HepG2 (cell line): ENCODE data around the gene SLC16A9. TPM values are rescaled to one million over a fixed set of nuclear protein-coding genes. Genes with fewer than 3 reads are reported as not detected.

Source experiments
- ATAC-seq: fragments of 200-7000 bp; cut with Tn5 transposase; 3 replicates; pipeline ENCODE4 v1.9.1; 2020; ENCODE audit warnings: mild to moderate bottlenecking, moderate library complexity
- BruUV-seq: library from RNA; stranded (reverse); fragments of 400-500 nt; replicated peaks from 2 replicates; lab custom pipeline; 2021; lab: Mats Ljungman, UMichigan
- CTCF ChIA-PET: fragments of 300-600 bp; formaldehyde crosslinking; extraction: SDS; loops from one replicate; lab custom pipeline; 2021; ENCODE audit warnings: low total read pairs, inconsistent platforms, low intra/inter-chr PET ratio; lab: Yijun Ruan, JAX
- POLR2A ChIA-PET: fragments of 350-600 bp; sonication (Branson Sonifier 250); formaldehyde crosslinking; loops from one replicate; lab custom pipeline; 2020; ENCODE audit warnings: antibody characterized with exemption, inconsistent platforms; lab: Yijun Ruan, JAX
- DNase-seq: peaks from one replicate; pipeline ENCODE4 v3.0.0-alpha.2; 2015; ENCODE audit warnings: low spot score
- FAIRE-seq: peaks from 3 replicates; lab custom pipeline; 2011; peaks lifted over from hg19 to GRCh38; lab: Jason Lieb, UNC
- H2AFZ ChIP-seq: one replicate; pipeline ENCODE4 v1.6.1; 2011; ENCODE audit warnings: low read length, inconsistent platforms
- H3K27ac ChIP-seq: fragments of 300-600 bp; 3 replicates; pipeline ENCODE4 v1.8.0; 2011; ENCODE audit warnings: mixed run types, mild to moderate bottlenecking, mixed read lengths, low read length, inconsistent platforms; ENCODE audit not compliant: insufficient read depth; ENCODE audit errors: extremely low read length
- H3K27me3 ChIP-seq, 2 experiments: fragments of 200-600 bp in 1 of 2; 2 replicates in 1 of 2; 3 replicates in 1 of 2; pipeline versions ENCODE4 v1.6.0 to v1.8.0; 2011; ENCODE audit warnings: low read length in 2 of 2, mild to moderate bottlenecking in 2 of 2, moderate library complexity in 2 of 2, inconsistent platforms in 1 of 2; ENCODE audit not compliant: insufficient read depth in 2 of 2, control insufficient read depth in 1 of 2
- H3K36me3 ChIP-seq, 2 experiments: fragments of 200-600 bp in 1 of 2; replicated peaks in 1 of 2; 2 replicates in 1 of 2; 3 replicates in 1 of 2; pipeline versions ENCODE4 v1.5.1 to v1.8.0; 2011; ENCODE audit warnings: low read length in 2 of 2, inconsistent platforms in 1 of 2; ENCODE audit not compliant: insufficient read depth in 2 of 2, control insufficient read depth in 1 of 2
- H3K4me1 ChIP-seq: 2 replicates; pipeline ENCODE4 v1.5.1; 2012; ENCODE audit warnings: low read length, inconsistent platforms; ENCODE audit not compliant: insufficient read depth
- H3K4me2 ChIP-seq: 2 replicates; pipeline ENCODE4 v1.6.0; 2011; ENCODE audit warnings: low read depth, low read length, inconsistent platforms
- H3K4me3 ChIP-seq, 3 experiments: fragments of 200-600 bp in 1 of 3; sonication (generic), shearing (Covaris generic) in 1 of 3; replicated peaks in 1 of 3; 2 replicates each; pipeline ENCODE4 v1.5.1; 2011 to 2016; ENCODE audit warnings: low read length in 3 of 3, inconsistent platforms in 2 of 3, low read depth in 2 of 3, mild to moderate bottlenecking in 2 of 3, control low read depth in 1 of 3, mixed read lengths in 1 of 3; ENCODE audit not compliant: insufficient read depth in 1 of 3
- H3K79me2 ChIP-seq: one replicate; pipeline ENCODE4 v1.6.1; 2011; ENCODE audit warnings: low read length, inconsistent platforms; ENCODE audit not compliant: insufficient read depth
- H3K9ac ChIP-seq: 2 replicates; pipeline ENCODE4 v1.6.0; 2011; ENCODE audit warnings: mild to moderate bottlenecking, low read depth, low read length, inconsistent platforms; ENCODE audit not compliant: insufficient read depth
- H3K9me3 ChIP-seq: 2 replicates; pipeline ENCODE4 v1.5.1; 2012; ENCODE audit warnings: mild to moderate bottlenecking, low read length
- H4K20me1 ChIP-seq: 2 replicates; pipeline ENCODE4 v1.6.0; 2011; ENCODE audit warnings: inconsistent platforms, mild to moderate bottlenecking, low read length, moderate library complexity; ENCODE audit not compliant: insufficient read depth
- ATAD3A ChIP-seq: sonication (generic); formaldehyde crosslinking; IDR thresholded peaks from 2 replicates; pipeline ENCODE4 v1.4.0; 2020; ENCODE audit warnings: missing genetic modification reagents
- CEBPG ChIP-seq: IDR thresholded peaks from 2 replicates; pipeline ENCODE4 v1.6.1; 2016
- MED13 ChIP-seq: sonication (generic); formaldehyde crosslinking; IDR thresholded peaks from 2 replicates; pipeline ENCODE4 v1.5.0; 2020; ENCODE audit warnings: missing genetic modification reagents
- RFX3 ChIP-seq: IDR thresholded peaks from 2 replicates; pipeline ENCODE4 v1.6.1; 2016; ENCODE audit warnings: missing biosample characterization, missing genetic modification reagents
- THAP9 ChIP-seq: sonication (generic); formaldehyde crosslinking; IDR thresholded peaks from 2 replicates; pipeline ENCODE4; 2020; ENCODE audit warnings: missing genetic modification reagents, mild to moderate bottlenecking, borderline replicate concordance
- ZNF646 ChIP-seq: sonication (generic); formaldehyde crosslinking; IDR thresholded peaks from 2 replicates; pipeline ENCODE4 v1.9.0; 2021; ENCODE audit warnings: mild to moderate bottlenecking, missing genetic modification reagents
- ZNF766 ChIP-seq: sonication (generic); formaldehyde crosslinking; IDR thresholded peaks from 2 replicates; pipeline ENCODE4 v1.5.0; 2020; ENCODE audit warnings: missing genetic modification reagents, borderline replicate concordance
- WGBS: methylation state at CpG from one replicate; pipeline ENCODE4 v1.1.6; 2017; ENCODE audit warnings: low lambda C conversion rate; 5-methylcytosine and 5-hydroxymethylcytosine counted together
- in situ Hi-C: cut with HindIII; loops from 2 replicates; pipeline ENCODE4 v1.10.0; 2017; ENCODE audit warnings: low pct_unique_long_range_greater_than_20kb; ENCODE audit not compliant: extremely low pct_ligation_motif_present
- intact Hi-C: fragments of 100-400 bp; cut with micrococcal nuclease; formaldehyde crosslinking; loops from one replicate; pipeline ENCODE4 v1.10.0; 2022; ENCODE audit not compliant: unreplicated experiment
- polyA plus RNA-seq, 8 experiments: library from polyadenylated mRNA; depleted of rRNA in 3 of 8; stranded (reverse) in 7 of 8; unstranded in 1 of 8; fragments of >200 nt; fragmentation: Illumina TruSeq in 4 of 8; extraction: Trizol in 4 of 8; gene quantifications; 2 replicates each; pipeline versions ENCODE4 v1.2.1 to v1.2.3, GENCODE V29; 2011 to 2016; ENCODE audit warnings: low read depth in 4 of 8, missing spikeins in 1 of 8, mixed read lengths in 1 of 8; ENCODE audit not compliant: insufficient read depth in 1 of 8
- total RNA-seq, 5 experiments: library from RNA; depleted of rRNA; stranded (reverse); fragments of >200 nt; fragmentation: Illumina TruSeq; extraction: Trizol; gene quantifications; 2 replicates each; pipeline ENCODE4 v1.2.3, GENCODE V29; 2016; ENCODE audit warnings: low read depth in 1 of 5
- TF ChIP-seq, protein P1 (sequence below): sonication (generic); formaldehyde crosslinking; IDR thresholded peaks from 2 replicates; pipeline ENCODE4 v1.4.0; 2020; ENCODE audit warnings: mild to moderate bottlenecking, missing genetic modification reagents, borderline replicate concordance

SLC16A9 gene
- total and polyA plus RNA-seq, 2 of the 13 experiments (the other 11 are each of a cell fraction or from before 2014, with no cell fraction given), result 0.01 to 0.09 TPM

- TF ChIP-seq, protein P1, sequence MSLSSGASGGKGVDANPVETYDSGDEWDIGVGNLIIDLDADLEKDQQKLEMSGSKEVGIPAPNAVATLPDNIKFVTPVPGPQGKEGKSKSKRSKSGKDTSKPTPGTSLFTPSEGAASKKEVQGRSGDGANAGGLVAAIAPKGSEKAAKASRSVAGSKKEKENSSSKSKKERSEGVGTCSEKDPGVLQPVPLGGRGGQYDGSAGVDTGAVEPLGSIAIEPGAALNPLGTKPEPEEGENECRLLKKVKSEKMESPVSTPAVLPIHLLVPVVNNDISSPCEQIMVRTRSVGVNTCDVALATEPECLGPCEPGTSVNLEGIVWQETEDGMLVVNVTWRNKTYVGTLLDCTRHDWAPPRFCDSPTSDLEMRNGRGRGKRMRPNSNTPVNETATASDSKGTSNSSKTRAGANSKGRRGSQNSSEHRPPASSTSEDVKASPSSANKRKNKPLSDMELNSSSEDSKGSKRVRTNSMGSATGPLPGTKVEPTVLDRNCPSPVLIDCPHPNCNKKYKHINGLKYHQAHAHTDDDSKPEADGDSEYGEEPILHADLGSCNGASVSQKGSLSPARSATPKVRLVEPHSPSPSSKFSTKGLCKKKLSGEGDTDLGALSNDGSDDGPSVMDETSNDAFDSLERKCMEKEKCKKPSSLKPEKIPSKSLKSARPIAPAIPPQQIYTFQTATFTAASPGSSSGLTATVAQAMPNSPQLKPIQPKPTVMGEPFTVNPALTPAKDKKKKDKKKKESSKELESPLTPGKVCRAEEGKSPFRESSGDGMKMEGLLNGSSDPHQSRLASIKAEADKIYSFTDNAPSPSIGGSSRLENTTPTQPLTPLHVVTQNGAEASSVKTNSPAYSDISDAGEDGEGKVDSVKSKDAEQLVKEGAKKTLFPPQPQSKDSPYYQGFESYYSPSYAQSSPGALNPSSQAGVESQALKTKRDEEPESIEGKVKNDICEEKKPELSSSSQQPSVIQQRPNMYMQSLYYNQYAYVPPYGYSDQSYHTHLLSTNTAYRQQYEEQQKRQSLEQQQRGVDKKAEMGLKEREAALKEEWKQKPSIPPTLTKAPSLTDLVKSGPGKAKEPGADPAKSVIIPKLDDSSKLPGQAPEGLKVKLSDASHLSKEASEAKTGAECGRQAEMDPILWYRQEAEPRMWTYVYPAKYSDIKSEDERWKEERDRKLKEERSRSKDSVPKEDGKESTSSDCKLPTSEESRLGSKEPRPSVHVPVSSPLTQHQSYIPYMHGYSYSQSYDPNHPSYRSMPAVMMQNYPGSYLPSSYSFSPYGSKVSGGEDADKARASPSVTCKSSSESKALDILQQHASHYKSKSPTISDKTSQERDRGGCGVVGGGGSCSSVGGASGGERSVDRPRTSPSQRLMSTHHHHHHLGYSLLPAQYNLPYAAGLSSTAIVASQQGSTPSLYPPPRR, result no peak
Measured at GRCh38 chr10:59672150-59672875, 37.3 kb downstream of the SLC16A9 start (continued).

DNA sequence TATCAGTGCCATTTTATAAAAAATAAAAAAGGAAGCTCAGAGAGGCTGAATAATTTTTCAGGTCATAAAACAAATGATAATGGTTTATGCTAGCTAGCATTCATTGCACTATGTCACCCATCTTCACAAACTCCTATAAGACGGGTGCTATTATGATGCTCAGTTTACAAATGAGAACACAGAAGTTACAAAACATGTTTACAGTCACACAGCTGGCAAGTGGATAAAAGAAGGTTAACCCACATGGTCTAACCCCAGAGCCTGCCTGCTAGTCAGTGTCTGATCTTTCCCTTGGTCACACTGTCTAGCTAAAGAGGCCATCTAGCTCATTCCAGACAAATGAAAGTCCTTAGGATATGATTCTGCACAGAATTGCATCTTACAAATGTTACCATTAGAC, 39.4 kb downstream of the SLC16A9 start:
- WGBS, result 36% methylated on average over 1 of the region's 1 CpG
- in situ Hi-C loops, result no loop called here
- TF ChIP-seq ZNF766 (CRISPR knock-in tag) (no peak), MED13 (CRISPR knock-in tag) (no peak), ATAD3A (CRISPR knock-in tag) (no peak), CEBPG (CRISPR knock-in tag) (no peak), RFX3 (CRISPR knock-in tag) (no peak), THAP9 (CRISPR knock-in tag) (no peak), ZNF646 (CRISPR knock-in tag) (no peak)

More for the DNA sequence above, 39.4 kb downstream of the SLC16A9 start:
- Histone ChIP-seq H2AFZ (no peak overlapping the region), H3K4me1 (no peaks in the 10 kb centered on the region), H3K79me2 (no peaks in the 10 kb centered on the region), H3K4me3 (no peak overlapping the region), H3K4me2 (no peak overlapping the region), H3K9me3 (no peaks in the 10 kb centered on the region), H3K27me3 (0 out of 5 replicates have a peak, but pooled peaks cover 0 to 3% of the 10 kb centered on the region in 2 experiments), H4K20me1 (no peaks in the 10 kb centered on the region), H3K9ac (no peak overlapping the region), H3K36me3 (no peaks in the 10 kb centered on the region), H3K27ac (no peak overlapping the region)
- no TSS peak for BruUV-seq
- ATAC-seq (no peak), DNase-seq (no peak), FAIRE-seq (no peak)
- POLR2A ChIA-PET, result no interaction called here
- CTCF ChIA-PET, result no interaction called here
- intact Hi-C loops, result no loop called here
